Heart right ventricle (tissue), 16 donors: ENCODE data around the gene APPL2. TPM values are rescaled to one million over a fixed set of nuclear protein-coding genes. Genes with fewer than 3 reads are reported as not detected.

Experiments
- ATAC-seq, 8 donors: fragments of 200-7000 bp; cut with Tn5 transposase; one replicate each; pipeline ENCODE4 v1.9.1; 2020; ENCODE audit warnings: mild to moderate bottlenecking in 8 of 8, moderate library complexity in 8 of 8, moderate number of reproducible peaks in 1 of 8
- DNase-seq, 2 donors: peaks; one replicate each; pipeline ENCODE4 v3.0.0-alpha.2; 2020
- H3K27ac ChIP-seq, 10 donors: fragments of 200-600 bp; sonication (generic) in 2 of 10; one replicate each; pipeline versions ENCODE4 v1.5.0 to v1.8.0; 2020 to 2022; ENCODE audit warnings: mild to moderate bottlenecking in 3 of 10
- H3K27me3 ChIP-seq, 7 donors: fragments of 200-600 bp; one replicate each; pipeline ENCODE4 v1.8.0; 2021 to 2022; ENCODE audit warnings: mild to moderate bottlenecking in 2 of 7
- H3K36me3 ChIP-seq, 9 donors: fragments of 200-600 bp; sonication (generic) in 1 of 9; one replicate each; pipeline versions ENCODE4 v1.5.0 to v1.8.0; 2020 to 2022; ENCODE audit warnings: mild to moderate bottlenecking in 2 of 9
- H3K4me1 ChIP-seq, 9 donors: fragments of 200-600 bp; sonication (generic) in 1 of 9; one replicate each; pipeline versions ENCODE4 v1.5.0 to v1.8.0; 2020 to 2022; ENCODE audit warnings: mild to moderate bottlenecking in 4 of 9
- H3K4me3 ChIP-seq, 10 donors: fragments of 200-600 bp; sonication (generic) in 2 of 10; one replicate each; pipeline versions ENCODE4 v1.5.0 to v1.8.0; 2020 to 2022; ENCODE audit warnings: mild to moderate bottlenecking in 7 of 10, moderate library complexity in 2 of 10
- H3K9me3 ChIP-seq, 11 donors: fragments of 200-600 bp in 10 of 11; sonication (generic) in 2 of 11; one replicate each; pipeline versions ENCODE4 v1.5.0 to v1.8.0; 2013 to 2022; ENCODE audit warnings: mild to moderate bottlenecking in 2 of 11, control low read depth in 1 of 11, moderate library complexity in 1 of 11
- WGBS, 2 donors: extraction: QIAGEN DNeasy Blood & Tissue Kit; methylation state at CpG; one replicate each; pipeline ENCODE4 v1.1.7; 2013; ENCODE audit warnings: inconsistent platforms in 1 of 2; 5-methylcytosine and 5-hydroxymethylcytosine counted together
- intact Hi-C, 10 donors: fragments of 100-400 bp; cut with DNase I; formaldehyde crosslinking; loops; one replicate each; pipeline versions ENCODE4 v1.11.1 to v1.14.2; 2022
- polyA plus RNA-seq, 2 donors: library from polyadenylated mRNA; stranded (reverse); fragments of 200-250 nt; gene quantifications; one replicate each; pipeline ENCODE4 v1.2.3, GENCODE V29; 2013
- total RNA-seq, 10 donors: library from RNA; stranded (reverse); fragmentation: NEBNext Ultra II Directional in 3 of 10; extraction: Animal tissue kit (Norgen Biotek cat#: 25700) in 3 of 10; gene quantifications; one replicate each; pipeline versions ENCODE4 v1.2.1 to v1.2.4, GENCODE V29; 2021 to 2023
- TF ChIP-seq, protein P1 (sequence below), 9 donors: fragments of 200-600 bp; sonication (generic) in 2 of 9; IDR thresholded peaks; one replicate each; pipeline versions ENCODE4 v1.5.0 to v1.8.0; 2021 to 2022; ENCODE audit warnings: antibody characterized with exemption in 9 of 9, mild to moderate bottlenecking in 5 of 9, moderate library complexity in 1 of 9
- donor health status: Arrhythmogenic right ventricular cardiomyopathy.
- donor health status: ischemic (EF 13 %, LVEDD 7.1; RV severe dilation, severe dysfunction).
- donor health status: healthy with polysubstance abuse.
- donor health status: DM: no; HTN: yes; CAD: no.
- donor health status: DM: no; HTN: no; CAD: no.
- donor health status: ischemic (EF 25% LVEDD 6.9; RV normal size, moderate dysfunction).
- donor health status: ischemic (EF 25% LVEDD 5.7; RV mildly dilated, moderate dysfunction).
- donor health status: healthy.
- donor health status: DM: yes; HTN: yes; CAD: no.
- donor health status: Ischemic cardiomyopathy.
- donor health status: ischemic (EF 35%, LVEDD 5.7; RV mildly dilated, moderate dysfunction).
- donor health status: nonischemic (EF 11% LVEDD 7.7; RV severe dilation, severe dysfunction).
- donor health status: DM: yes; HTN: yes; CAD: no.
- donor health status: PGD.
- donor health status: ischemic (EF 29% LVEDD 5.4; RV normal size, mild dysfunction).
- donor health status: nonischemic (EF 23%, LVEDD 6.1; RV moderate dilation, normal function).

The APPL2 gene
- total and polyA plus RNA-seq, 12 donors, result 8.4 to 28.9 (median 19.0) TPM

- Histone ChIP-seq H3K4me3 (no peak overlapping the region), H3K4me1 (peaks cover 0 to 9% (median 3%) of the 10 kb centered on the region in 9 donors), H3K9me3 (no peaks in the 10 kb centered on the region), H3K27me3 (no peaks in the 10 kb centered on the region), H3K36me3 (peaks cover 0 to 100% (median 33%) of the 10 kb centered on the region in 9 donors), H3K27ac (no peak overlapping the region)
- ATAC-seq, result peak in 4 of 8 donors; percentile 47 to 71 (median 58)
- TF ChIP-seq, protein P1, sequence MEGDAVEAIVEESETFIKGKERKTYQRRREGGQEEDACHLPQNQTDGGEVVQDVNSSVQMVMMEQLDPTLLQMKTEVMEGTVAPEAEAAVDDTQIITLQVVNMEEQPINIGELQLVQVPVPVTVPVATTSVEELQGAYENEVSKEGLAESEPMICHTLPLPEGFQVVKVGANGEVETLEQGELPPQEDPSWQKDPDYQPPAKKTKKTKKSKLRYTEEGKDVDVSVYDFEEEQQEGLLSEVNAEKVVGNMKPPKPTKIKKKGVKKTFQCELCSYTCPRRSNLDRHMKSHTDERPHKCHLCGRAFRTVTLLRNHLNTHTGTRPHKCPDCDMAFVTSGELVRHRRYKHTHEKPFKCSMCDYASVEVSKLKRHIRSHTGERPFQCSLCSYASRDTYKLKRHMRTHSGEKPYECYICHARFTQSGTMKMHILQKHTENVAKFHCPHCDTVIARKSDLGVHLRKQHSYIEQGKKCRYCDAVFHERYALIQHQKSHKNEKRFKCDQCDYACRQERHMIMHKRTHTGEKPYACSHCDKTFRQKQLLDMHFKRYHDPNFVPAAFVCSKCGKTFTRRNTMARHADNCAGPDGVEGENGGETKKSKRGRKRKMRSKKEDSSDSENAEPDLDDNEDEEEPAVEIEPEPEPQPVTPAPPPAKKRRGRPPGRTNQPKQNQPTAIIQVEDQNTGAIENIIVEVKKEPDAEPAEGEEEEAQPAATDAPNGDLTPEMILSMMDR (IDR thresholded peaks at IDR 0.05), result no peak
- intact Hi-C loops, result no loop called here
- WGBS, 2 donors, result 67 to 71% methylated on average over 7 of the region's 7 CpGs
- DNase-seq, result peak in 1 of 2 donors; percentile 27
Observed at GRCh38 chr12:105201299-105201698, 34.7 kb downstream of the APPL2 start.

- peaks cover 0 to 100% (median 29%) of the 10 kb centered on the region in 9 donors for H3K36me3 ChIP-seq
- WGBS, 2 donors, result 96 to 99% methylated on average over 4 of the region's 4 CpGs
- no peak for ATAC-seq
- H3K4me3 ChIP-seq, result no peak overlapping the region
- H3K9me3 ChIP-seq, result no peaks in the 10 kb centered on the region
- DNase-seq, result no peak
- H3K27ac ChIP-seq, result no peak overlapping the region
- TF ChIP-seq, protein P1 (IDR thresholded peaks at IDR 0.05), result no peak
- H3K4me1 ChIP-seq, result peaks cover 0 to 9% (median 3%) of the 10 kb centered on the region in 9 donors
- intact Hi-C loops, result no loop called here
- H3K27me3 ChIP-seq, result no peaks in the 10 kb centered on the region
Observed at GRCh38 chr12:105200385-105200784, 35.6 kb downstream of the APPL2 start.

DNA sequence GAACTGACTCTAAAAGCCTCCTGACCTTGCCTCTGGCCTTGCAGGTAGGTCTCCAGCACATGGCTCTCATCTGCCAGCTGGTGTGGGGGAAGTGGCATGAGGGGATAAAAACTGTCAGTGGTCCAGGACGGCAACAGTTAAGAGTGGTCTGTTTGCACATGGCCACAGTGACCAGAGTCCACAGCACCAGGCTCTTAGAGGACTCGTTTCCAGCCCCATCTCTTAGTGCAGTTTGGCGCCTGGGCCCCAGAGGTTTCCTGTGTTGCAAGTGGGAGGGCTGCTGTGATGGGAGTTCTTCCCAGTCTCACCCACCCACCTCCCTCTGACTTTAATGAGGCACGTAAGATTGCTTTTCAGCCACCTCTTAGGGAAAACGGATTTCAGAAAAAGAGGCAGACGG lies 37.0 kb downstream of the APPL2 start:
- intact Hi-C loops, result no loop called here
- DNase-seq (no peak), ATAC-seq (no peak)
- Histone ChIP-seq H3K4me3 (no peak overlapping the region), H3K27me3 (no peaks in the 10 kb centered on the region), H3K36me3 (peaks cover 0 to 100% (median 30%) of the 10 kb centered on the region in 9 donors), H3K9me3 (no peaks in the 10 kb centered on the region), H3K4me1 (peaks cover 0 to 9% (median 3%) of the 10 kb centered on the region in 9 donors), H3K27ac (no peak overlapping the region)
- WGBS, 2 donors, result 84 to 87% methylated on average over 6 of the region's 6 CpGs
- TF ChIP-seq, protein P1 (IDR thresholded peaks at IDR 0.05), result no peak

GRCh38 chr12:105196090-105196489 lies 39.9 kb downstream of the APPL2 start:
- no peak overlapping the region for H3K27ac ChIP-seq
- DNase-seq, result no peak
- 95 to 97% methylated on average over 6 of the region's 6 CpGs for WGBS, 2 donors
- no peaks in the 10 kb centered on the region for H3K9me3 ChIP-seq
- no peak overlapping the region for H3K4me3 ChIP-seq
- TF ChIP-seq, protein P1 (IDR thresholded peaks at IDR 0.05), result no peak
- no peak for ATAC-seq
- peaks cover 0 to 100% (median 32%) of the 10 kb centered on the region in 9 donors for H3K36me3 ChIP-seq
- peaks cover 0 to under 1% (median 0%) of the 10 kb centered on the region in 9 donors for H3K4me1 ChIP-seq
- H3K27me3 ChIP-seq, result no peaks in the 10 kb centered on the region
- intact Hi-C loops, result no loop called here
